ENCODE measurements around the gene PLD3. TPM values are rescaled to one million over a fixed set of nuclear protein-coding genes. Genes with fewer than 3 reads are reported as not detected.

PLD3 gene
- total RNA-seq, 1 experiment from 2014 or later, result 310 TPM

GRCh38 chr19:40335101-40335500, 13.4 kb upstream of the PLD3 start:
- ChIA-PET POLR2A (ENCODE audit: low non-redundant PET) (no interaction called here), CTCF (no interaction called here)
- intact Hi-C loops (cut with micrococcal nuclease; ENCODE audit: unreplicated experiment), result no loop called here
- H3K4me1 ChIP-seq (ENCODE audit: insufficient read depth, low read length, poor library complexity, severe bottlenecking), result no peaks in the 10 kb centered on the region
- H3K27me3 ChIP-seq (replicated peaks; ENCODE audit: insufficient read depth, low read depth, low read length, poor library complexity), result no peaks in the 10 kb centered on the region
- no peak for TF ChIP-seq CTCF (conservative IDR thresholded peaks at IDR 0.05; ENCODE audit: low read depth, low read length)
- no peak for TF ChIP-seq EZH2 (IDR thresholded peaks at IDR 0.05; ENCODE audit: borderline replicate concordance, low read depth, low read length, poor library complexity, severe bottlenecking)
- DNase-seq (ENCODE audit: low spot score), result no peak
- peaks cover 29% of the 10 kb centered on the region for H3K36me3 ChIP-seq (ENCODE audit: insufficient read depth, low read length, poor library complexity, severe bottlenecking)
- H3K4me3 ChIP-seq (ENCODE audit: low read depth, low read length, poor library complexity, severe bottlenecking), result no peak overlapping the region
- no TSS peak for BruUV-seq (replicated peaks)
- no peaks in the 10 kb centered on the region for H3K9me3 ChIP-seq (ENCODE audit: low read depth, low read length, poor library complexity, severe bottlenecking)
- H3K27ac ChIP-seq (ENCODE audit: low read depth, low read length, poor library complexity, severe bottlenecking), result no peak overlapping the region

- H3K9me3 ChIP-seq (ENCODE audit: low read depth, low read length, poor library complexity, severe bottlenecking), result no peaks in the 10 kb centered on the region
- ChIA-PET POLR2A (ENCODE audit: low non-redundant PET) (no interaction called here), CTCF (no interaction called here)
- no peaks in the 10 kb centered on the region for H3K4me1 ChIP-seq (ENCODE audit: insufficient read depth, low read length, poor library complexity, severe bottlenecking)
- intact Hi-C loops (cut with micrococcal nuclease; ENCODE audit: unreplicated experiment), result no loop called here
- TF ChIP-seq EZH2 (IDR thresholded peaks at IDR 0.05; ENCODE audit: borderline replicate concordance, low read depth, low read length, poor library complexity, severe bottlenecking) (no peak), CTCF (conservative IDR thresholded peaks at IDR 0.05; ENCODE audit: low read depth, low read length) (no peak)
- no TSS peak for BruUV-seq (replicated peaks)
- H3K4me3 ChIP-seq (ENCODE audit: low read depth, low read length, poor library complexity, severe bottlenecking), result no peak overlapping the region
- no peak overlapping the region for H3K27ac ChIP-seq (ENCODE audit: low read depth, low read length, poor library complexity, severe bottlenecking)
- peaks cover 26% of the 10 kb centered on the region for H3K36me3 ChIP-seq (ENCODE audit: insufficient read depth, low read length, poor library complexity, severe bottlenecking)
- no peak for DNase-seq (ENCODE audit: low spot score)
- no peaks in the 10 kb centered on the region for H3K27me3 ChIP-seq (replicated peaks; ENCODE audit: insufficient read depth, low read depth, low read length, poor library complexity)
Observed at GRCh38 chr19:40335855-40336600, 12.5 kb upstream of the PLD3 start.

- POLR2A ChIA-PET (ENCODE audit: low non-redundant PET), result no interaction called here
Observed at GRCh38 chr19:40336601-40336900, 11.9 kb upstream of the PLD3 start.

More at GRCh38 chr19:40336601-40336900, 11.9 kb upstream of the PLD3 start:
- no TSS peak for BruUV-seq (replicated peaks)
- intact Hi-C loops (cut with micrococcal nuclease; ENCODE audit: unreplicated experiment), result no loop called here
- CTCF ChIA-PET, result no interaction called here
- Histone ChIP-seq H3K36me3 (ENCODE audit: insufficient read depth, low read length, poor library complexity, severe bottlenecking) (peaks cover 22% of the 10 kb centered on the region), H3K27ac (ENCODE audit: low read depth, low read length, poor library complexity, severe bottlenecking) (no peak overlapping the region), H3K27me3 (replicated peaks; ENCODE audit: insufficient read depth, low read depth, low read length, poor library complexity) (no peaks in the 10 kb centered on the region), H3K9me3 (ENCODE audit: low read depth, low read length, poor library complexity, severe bottlenecking) (no peaks in the 10 kb centered on the region), H3K4me1 (ENCODE audit: insufficient read depth, low read length, poor library complexity, severe bottlenecking) (no peaks in the 10 kb centered on the region), H3K4me3 (ENCODE audit: low read depth, low read length, poor library complexity, severe bottlenecking) (no peak overlapping the region)
- no peak for DNase-seq (ENCODE audit: low spot score)
- TF ChIP-seq EZH2 (IDR thresholded peaks at IDR 0.05; ENCODE audit: borderline replicate concordance, low read depth, low read length, poor library complexity, severe bottlenecking), result no peak
- TF ChIP-seq CTCF (conservative IDR thresholded peaks at IDR 0.05; ENCODE audit: low read depth, low read length), result no peak
